Thoracic aorta (tissue), 2 donors: ENCODE results near the gene GBP1. TPM values are rescaled to one million over a fixed set of nuclear protein-coding genes. Genes with fewer than 3 reads are reported as not detected.
"Not testable (repeated sequence)": the region's sequence is repeated elsewhere in the genome, so short reads cannot be mapped to it uniquely, and the experiment has no call there.

Experiments used
- ATAC-seq: fragments of 150-250 bp; one replicate; pipeline ENCODE4 v1.8.0; 2017; ENCODE audit warnings: low read depth; ENCODE audit not compliant: insufficient number of reproducible peaks, low FRiP score
- DNase-seq: peaks from one replicate; pipeline ENCODE4 v3.0.0-alpha.2; 2020; ENCODE audit warnings: low spot score
- H3K27ac ChIP-seq, 2 donors: fragments of 200-600 bp; sonication (generic); 1 replicate in 1 of 2; 2 replicates in 1 of 2; pipeline ENCODE4 v1.5.1; 2016; ENCODE audit warnings: mild to moderate bottlenecking in 2 of 2, moderate library complexity in 2 of 2
- H3K27me3 ChIP-seq: fragments of 200-600 bp; sonication (generic); replicated peaks from 2 replicates; pipeline ENCODE4 v1.6.0; 2016; ENCODE audit warnings: mild to moderate bottlenecking; ENCODE audit not compliant: insufficient read depth
- H3K36me3 ChIP-seq: fragments of 200-600 bp; sonication (generic); one replicate; pipeline ENCODE4 v1.5.1; 2016
- H3K4me1 ChIP-seq, 2 donors: fragments of 200-600 bp; sonication (generic); 1 replicate in 1 of 2; 2 replicates in 1 of 2; pipeline versions ENCODE4 v1.5.1 to v1.6.0; 2016; ENCODE audit warnings: low read depth in 2 of 2, mild to moderate bottlenecking in 1 of 2; ENCODE audit not compliant: control insufficient read depth in 1 of 2
- H3K4me3 ChIP-seq: fragments of 200-600 bp; sonication (generic); 2 replicates; pipeline ENCODE4 v1.5.1; 2016; ENCODE audit warnings: mild to moderate bottlenecking
- H3K9me3 ChIP-seq: fragments of 200-600 bp; sonication (generic); 2 replicates; pipeline ENCODE4 v1.5.1; 2016
- CTCF ChIP-seq: fragments of 200-600 bp; sonication (generic); IDR thresholded peaks from one replicate; pipeline ENCODE4 v1.5.1; 2019; ENCODE audit warnings: antibody characterized with exemption
- total RNA-seq, 2 donors: library from RNA; depleted of rRNA; stranded (reverse); fragments of >200 nt; gene quantifications; one replicate each; pipeline versions ENCODE4 v1.1.0 to v1.2.3, GENCODE V29; 2016

GBP1 gene
- total RNA-seq, 2 donors from 2014 or later, result 26.4 to 68.9 TPM

GRCh38 chr1:89060091-89060490, 4.9 kb downstream of the GBP1 start:
- ATAC-seq, result no peak
- no peak for DNase-seq
- H3K4me1 ChIP-seq, result peaks cover 13 to 37% of the 10 kb centered on the region in 2 donors
- no peak overlapping the region for H3K27ac ChIP-seq
- no peak overlapping the region for H3K4me3 ChIP-seq
- H3K9me3 ChIP-seq, result no peaks in the 10 kb centered on the region
- no peak for TF ChIP-seq CTCF
- H3K27me3 ChIP-seq, result no peaks in the 10 kb centered on the region
- peaks cover 26% of the 10 kb centered on the region for H3K36me3 ChIP-seq

DNA sequence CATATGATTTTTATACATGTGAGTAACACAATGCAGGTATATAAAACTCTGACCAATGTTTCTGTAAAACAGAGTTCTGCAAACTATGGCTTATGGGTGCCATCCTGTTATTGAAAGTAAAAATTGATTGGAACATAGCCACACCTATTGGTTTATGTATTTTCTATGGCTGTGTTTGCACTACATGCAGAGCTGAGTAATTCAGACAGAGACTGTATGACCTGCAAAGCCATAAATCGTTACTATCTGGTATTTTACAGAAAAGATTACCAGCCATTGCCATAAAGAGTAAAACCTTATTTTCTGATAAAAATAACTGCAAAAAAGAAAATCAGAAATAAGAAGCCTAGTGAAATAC, 13.1 kb downstream of the GBP1 start:
- TF ChIP-seq CTCF, result no peak
- DNase-seq (no peak), ATAC-seq (no peak)
- Histone ChIP-seq H3K27ac (no peak overlapping the region), H3K36me3 (peaks cover 23% of the 10 kb centered on the region), H3K4me3 (no peak overlapping the region), H3K4me1 (peaks cover 0 to 9% of the 10 kb centered on the region in 2 donors), H3K27me3 (no peaks in the 10 kb centered on the region), H3K9me3 (no peaks in the 10 kb centered on the region)

- no peak for ATAC-seq
- Histone ChIP-seq H3K36me3 (peaks cover 17% of the 10 kb centered on the region), H3K4me3 (no peak overlapping the region), H3K4me1 (peaks cover 0 to 9% of the 10 kb centered on the region in 2 donors), H3K27me3 (no peaks in the 10 kb centered on the region), H3K27ac (no peak overlapping the region), H3K9me3 (no peaks in the 10 kb centered on the region)
- DNase-seq, result no peak
- TF ChIP-seq CTCF, result no peak
Observed at GRCh38 chr1:89051300-89051954, 13.6 kb downstream of the GBP1 start.

DNA sequence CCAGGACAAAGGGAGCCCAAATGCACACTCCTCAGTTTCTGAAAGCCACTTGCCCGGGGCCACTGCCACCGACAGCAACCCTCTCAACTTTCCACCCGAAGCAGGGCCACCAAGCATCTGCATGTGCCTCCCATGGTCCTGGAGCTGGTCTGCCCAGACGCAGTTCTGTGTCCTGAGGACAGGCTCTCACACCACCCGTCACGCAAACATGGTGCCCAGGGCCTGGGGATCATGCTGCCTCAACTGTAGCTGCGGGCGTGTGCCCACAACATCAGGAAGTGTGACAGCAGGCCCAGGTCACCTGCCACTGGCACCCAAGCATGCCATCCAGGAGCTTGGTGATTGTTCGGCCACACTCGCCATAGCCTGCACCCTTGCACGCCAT, 14.4 kb downstream of the GBP1 start:
- Histone ChIP-seq H3K27ac (no peak overlapping the region), H3K4me3 (no peak overlapping the region), H3K4me1 (peaks cover 0 to 9% of the 10 kb centered on the region in 2 donors), H3K9me3 (no peaks in the 10 kb centered on the region), H3K27me3 (no peaks in the 10 kb centered on the region), H3K36me3 (peaks cover 13% of the 10 kb centered on the region)
- TF ChIP-seq CTCF, result no peak
- DNase-seq, result no peak
- no peak for ATAC-seq

DNA sequence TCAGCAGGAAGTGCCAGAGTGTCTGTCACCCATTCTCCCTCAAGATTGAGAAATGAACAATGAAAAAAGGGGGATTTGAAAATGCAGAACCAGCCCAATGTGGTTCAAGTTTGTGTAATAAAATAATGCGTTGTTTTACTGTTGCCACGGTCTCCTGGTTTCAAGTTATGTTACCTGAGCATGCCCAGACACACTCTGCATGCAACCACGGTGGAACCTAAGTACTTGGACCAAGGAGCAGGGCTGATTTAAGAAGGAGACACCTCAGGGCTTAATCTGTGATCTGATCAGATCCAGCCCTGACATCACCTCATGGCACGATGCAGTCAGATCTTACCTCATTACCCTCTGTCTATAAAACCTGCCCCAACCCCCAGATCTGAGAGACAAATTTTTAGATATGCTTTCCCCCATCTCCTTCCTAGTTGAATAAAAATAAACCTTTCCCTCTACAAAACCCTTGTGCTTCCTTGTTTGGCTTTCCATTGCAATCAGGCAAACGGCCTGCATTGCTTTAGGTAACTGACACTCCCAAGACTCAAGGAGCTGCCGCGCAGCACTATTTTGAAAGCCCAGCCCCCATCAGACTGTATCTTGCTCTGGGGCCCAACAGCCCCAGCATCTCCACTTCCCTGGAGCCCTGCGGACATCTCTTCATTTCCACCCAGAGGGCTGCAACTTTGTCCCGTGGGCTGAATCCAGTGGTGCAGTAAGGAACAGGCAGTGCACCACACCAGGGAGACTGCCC, 14.9 kb downstream of the GBP1 start:
- not testable (repeated sequence) for H3K27me3 ChIP-seq, ATAC-seq, H3K27ac ChIP-seq, H3K4me3 ChIP-seq, H3K9me3 ChIP-seq, H3K4me1 ChIP-seq, DNase-seq
- peaks cover 13% of the 10 kb centered on the region for H3K36me3 ChIP-seq

GRCh38 chr1:89049187-89049586, 15.8 kb downstream of the GBP1 start:
- not testable (repeated sequence) for H3K9me3 ChIP-seq, H3K4me1 ChIP-seq, H3K4me3 ChIP-seq, ATAC-seq, H3K27me3 ChIP-seq, H3K27ac ChIP-seq, DNase-seq
- H3K36me3 ChIP-seq, result peaks cover 11% of the 10 kb centered on the region
